ENCODE results near the gene NTPCR. TPM values are rescaled to one million over a fixed set of nuclear protein-coding genes. Genes with fewer than 3 reads are reported as not detected.
A peak's percentile ranks its signal among the peaks of the same experiment; 100 is the strongest.
"Not testable (repeated sequence)": the region's sequence is repeated elsewhere in the genome, so short reads cannot be mapped to it uniquely, and the experiment has no call there.

NTPCR gene, protein sequence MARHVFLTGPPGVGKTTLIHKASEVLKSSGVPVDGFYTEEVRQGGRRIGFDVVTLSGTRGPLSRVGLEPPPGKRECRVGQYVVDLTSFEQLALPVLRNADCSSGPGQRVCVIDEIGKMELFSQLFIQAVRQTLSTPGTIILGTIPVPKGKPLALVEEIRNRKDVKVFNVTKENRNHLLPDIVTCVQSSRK
- total RNA-seq: 49.0 TPM

DNA sequence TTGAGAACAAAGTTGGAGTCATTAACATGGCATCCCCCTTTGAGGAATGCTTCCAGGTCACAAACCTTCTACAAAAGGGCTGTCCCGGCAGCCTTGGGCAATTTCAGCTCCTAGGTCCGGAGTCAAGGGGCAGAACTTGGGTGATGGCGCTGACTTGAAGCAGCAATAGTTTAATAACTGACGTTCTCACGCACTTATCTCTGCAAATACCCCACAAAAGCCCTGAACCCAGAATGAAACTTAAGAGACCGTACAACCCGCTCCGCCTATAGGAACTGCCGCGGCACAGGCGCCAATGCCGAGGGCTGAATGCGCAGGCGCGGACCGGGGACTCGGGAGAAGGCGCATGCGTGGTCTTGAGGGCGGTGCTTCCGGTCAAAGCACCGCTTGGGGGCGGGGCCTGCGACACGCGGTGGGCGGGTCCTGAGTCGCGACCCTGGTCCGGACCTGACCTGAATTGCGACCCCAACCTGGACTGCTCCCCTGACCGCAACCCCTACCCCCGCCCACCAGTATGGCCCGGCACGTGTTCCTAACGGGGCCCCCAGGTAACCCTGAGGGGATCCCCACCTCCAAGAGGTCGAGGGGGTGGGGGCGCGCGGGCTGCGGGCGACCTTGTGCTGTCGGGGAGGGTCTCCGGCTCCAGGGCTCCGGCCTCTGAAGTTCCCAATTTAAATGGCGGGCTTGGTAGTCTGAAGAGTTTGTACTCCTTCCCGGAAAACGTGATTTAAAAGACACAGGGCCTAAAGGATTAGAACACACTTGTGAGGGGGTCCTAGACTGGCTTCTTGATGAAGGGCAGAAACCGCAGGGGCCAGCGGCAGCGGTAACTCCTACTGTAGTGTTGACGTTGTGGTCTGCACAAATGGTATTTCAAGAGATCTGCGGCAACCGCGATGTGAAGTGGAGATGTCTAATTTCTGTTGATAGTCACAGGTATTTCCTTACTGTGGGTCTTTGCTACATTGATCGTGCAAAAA is at the start of gene NTPCR:
NTPCR (plus strand) TSS at position 415 of the 980 bp plus-strand sequence; CDS start at position 515, 100 bp downstream.
- DNase-seq (ENCODE audit: low spot score): peak; percentile 94

DNA sequence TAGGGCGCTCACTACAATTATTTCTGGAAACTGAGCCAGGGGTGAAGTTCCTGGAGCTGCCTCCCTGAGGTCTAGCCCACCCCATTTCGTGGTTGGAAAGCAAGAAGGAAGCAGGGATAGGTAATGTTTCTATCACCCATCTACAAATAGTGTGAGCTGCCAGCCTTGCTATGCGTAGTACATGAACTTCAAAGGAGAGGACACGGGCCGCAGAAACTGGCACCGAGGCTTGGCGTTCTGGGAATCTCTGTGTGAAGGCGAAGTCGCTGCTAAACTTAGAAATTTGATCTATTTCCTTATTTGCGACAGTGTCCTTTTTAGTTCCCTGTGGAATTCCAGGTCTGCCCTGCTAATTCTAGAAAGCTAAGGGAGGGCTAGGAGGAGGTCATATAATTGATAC is 49.6 kb upstream of the NTPCR start:
- DNase-seq (ENCODE audit: low spot score): no peak

DNA sequence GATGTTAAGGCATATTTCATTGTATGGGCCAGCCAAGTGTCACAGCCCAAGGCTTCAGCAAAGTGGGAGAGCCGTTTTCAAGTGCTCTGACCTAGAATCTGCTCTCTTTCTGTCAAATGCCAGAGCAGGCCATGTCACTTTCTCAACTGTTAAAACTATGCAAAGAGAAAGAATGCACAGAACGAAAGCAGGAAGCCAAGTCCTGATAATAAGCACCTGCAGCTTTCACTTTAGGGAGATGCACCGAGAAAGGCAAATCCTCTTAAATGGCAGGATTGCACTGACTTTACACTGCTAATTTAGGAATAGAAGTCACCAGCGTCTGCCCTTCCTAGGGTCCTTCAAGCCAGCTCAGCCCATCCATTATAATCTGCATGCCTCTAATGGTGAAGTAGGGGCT is 49.2 kb upstream of the NTPCR start:
- DNase-seq (ENCODE audit: low spot score): no peak

DNA sequence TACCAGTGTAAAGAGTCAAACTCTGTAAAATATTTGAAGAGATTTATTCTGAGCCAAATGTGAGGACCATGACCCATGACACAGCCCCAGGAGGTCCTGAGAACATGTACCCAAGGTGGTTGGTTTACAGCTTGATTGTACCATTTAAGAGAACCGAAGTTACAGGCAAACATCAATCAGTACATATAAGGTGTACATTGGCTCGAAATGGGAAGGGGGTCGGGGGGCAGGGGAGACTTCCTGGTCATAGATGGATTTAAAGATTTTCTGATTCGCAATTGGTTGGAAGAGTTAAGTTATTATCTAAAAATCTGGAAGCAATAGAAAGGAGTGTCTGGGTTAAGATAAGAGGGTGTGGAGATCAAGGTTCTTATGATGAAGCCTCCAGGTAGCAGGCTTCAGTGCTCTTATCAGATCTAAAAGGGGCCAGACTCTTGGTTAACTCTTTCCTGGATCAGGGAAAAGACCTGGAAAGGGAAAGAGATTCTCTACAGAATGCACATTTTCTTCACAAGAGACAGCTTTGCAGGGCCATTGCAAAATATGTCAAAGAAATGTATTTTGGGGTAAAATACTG is 47.5 kb upstream of the NTPCR start:
- no peak for DNase-seq (ENCODE audit: low spot score)

DNA sequence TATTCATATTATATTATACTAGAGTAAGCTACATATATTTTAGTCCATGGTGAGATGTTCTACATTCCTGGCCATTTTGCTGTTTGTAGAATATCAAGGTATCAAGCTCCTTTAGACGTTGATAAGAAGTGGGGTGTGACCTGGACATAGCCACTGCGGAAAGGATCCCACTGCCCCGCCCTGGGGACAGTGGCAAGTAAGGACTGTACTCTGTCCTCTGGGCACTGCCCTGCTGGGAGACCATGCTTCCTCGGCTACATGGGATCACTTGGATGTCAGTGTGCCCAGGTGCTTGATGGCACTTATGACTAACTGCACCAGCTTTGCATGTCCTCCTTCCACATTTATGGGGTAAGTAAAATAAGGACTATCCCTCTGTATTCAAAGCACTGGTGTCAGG is 46.3 kb upstream of the NTPCR start:
- DNase-seq (ENCODE audit: low spot score): no peak

DNA sequence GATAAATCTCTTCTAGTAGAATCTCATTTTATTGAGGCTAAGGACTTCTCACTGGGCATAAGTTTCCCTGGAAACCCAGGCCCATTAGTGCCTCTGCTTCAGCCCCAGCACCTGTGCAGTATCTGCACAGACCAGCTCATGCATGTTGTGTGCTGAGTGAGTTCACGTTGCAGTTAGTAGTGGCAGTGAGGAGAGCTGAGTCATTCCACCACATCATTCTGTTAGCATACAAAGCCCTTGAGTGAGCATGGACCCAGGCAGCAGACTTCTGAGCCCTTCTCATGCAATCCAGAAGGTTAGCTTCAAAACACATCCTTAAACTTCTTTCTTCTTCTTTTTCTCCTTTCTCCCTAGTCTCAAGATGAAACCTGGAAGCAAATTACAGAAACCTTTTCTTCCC is 45.8 kb upstream of the NTPCR start:
- DNase-seq (ENCODE audit: low spot score): no peak

DNA sequence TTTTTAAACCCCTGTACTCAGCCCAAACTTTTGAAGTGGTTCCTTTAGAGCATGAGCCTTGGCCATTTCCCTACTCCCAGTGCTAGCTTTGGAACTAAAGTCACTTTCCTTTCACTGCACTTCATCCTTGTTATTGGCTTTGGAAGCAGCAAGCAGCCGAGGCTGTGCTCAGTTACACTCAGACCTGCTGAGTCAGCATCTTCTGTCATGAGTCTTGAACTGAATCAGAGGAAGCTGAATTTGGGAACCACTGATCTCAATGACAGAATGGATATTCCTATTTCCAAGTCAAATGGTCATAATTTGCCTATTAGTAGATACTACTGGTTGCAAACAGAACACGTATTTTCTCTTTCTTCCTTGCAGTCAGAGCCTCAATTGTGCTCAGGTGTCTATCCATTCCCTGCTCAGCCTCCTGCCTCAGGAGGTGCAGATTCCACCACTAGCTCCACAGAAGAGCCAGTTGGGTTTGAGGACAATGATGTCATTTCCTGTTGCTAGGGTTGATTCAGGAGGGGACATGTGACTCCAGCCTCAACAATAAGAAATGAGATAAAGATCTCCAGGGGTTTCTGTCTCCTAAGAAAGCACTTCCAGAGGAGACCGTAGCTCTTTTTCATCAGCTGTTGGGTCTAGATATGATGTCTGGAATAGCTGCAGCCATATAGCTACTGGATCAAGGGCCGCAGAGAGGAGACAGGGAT is 44.9 kb upstream of the NTPCR start:
- no peak for DNase-seq (ENCODE audit: low spot score)

DNA sequence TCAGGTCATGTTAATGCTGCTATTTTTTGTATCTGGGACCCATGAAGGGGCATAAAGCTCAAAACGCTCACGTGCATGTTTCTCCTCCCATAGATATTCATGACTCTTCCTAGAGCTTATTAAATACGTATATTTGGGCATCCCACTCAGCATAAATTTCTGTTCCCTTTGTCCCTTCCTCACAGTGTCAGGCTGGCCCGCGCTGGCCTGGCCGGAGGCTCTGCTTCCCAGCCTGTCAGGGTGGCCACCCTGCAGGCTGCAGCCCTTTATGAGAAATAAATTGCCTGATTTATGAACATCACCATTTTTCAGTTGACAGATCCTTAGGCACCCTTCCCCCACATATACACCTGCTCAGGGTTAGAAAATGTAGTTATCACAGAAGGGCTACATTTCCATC is 44.0 kb upstream of the NTPCR start:
- no peak for DNase-seq (ENCODE audit: low spot score)

DNA sequence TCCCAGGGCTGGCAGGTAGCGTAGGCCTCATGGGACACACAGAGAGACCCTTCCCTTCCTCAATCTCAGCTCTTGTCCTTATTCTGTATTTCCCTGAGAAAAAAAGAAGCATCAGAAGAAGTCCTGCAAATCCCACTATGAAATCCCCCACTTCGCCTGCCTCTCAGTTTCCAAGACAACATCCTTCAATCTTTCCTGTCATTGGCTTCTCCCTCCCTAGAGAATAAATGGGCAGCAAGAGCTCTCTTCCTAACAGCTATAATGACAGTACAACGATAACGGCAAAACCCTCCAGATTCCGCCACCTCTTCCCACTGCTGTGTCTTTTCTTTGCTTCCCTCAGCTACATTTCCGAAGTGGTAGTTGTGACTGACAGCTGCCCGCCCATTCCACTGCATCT is 41.6 kb upstream of the NTPCR start:
- no peak for DNase-seq (ENCODE audit: low spot score)

DNA sequence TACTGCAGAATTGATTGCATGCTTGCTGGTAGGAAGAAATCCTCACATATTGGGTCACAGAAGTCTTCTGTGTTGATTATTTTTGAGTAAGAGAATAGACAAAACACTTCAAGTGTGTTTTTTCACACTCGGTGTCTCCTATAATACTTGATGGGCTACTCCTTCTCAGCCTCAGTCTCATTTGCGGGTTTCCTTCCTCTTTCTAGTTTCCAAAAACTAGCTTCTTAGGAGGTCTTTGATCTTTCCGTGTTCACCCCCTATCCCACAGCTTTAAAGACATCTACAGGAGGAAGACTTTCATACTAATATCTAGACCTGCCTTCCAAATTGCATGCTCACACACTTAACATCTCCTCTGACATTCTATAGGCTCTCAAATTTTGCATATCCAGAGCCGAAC is 40.7 kb upstream of the NTPCR start:
- DNase-seq (ENCODE audit: low spot score): no peak

DNA sequence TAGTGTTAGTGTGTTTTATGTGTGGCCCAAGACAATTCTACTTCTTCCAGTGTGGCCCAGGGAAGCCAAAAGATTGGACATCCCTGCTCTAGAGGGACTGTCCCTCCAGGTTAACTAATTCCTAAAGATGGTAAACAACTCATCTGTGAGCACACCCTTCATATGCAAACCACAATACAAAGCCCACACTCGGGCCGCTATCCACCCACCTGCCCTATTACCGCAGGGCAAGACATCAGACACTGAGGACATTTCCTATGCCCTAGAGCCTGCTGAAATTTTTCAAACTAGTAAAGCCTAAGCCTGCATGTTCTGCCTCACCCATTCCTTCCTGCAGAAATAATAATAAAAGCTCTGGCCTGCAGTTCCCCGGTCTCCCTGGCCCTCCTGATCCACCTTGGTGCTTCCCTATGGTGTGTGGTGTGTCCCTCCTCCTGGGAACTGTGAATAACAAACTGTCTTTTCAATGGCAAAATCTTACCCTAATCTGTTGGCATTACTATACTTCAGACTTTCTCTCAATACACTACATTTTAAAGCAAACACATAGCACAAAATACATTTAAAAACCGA is 39.3 kb upstream of the NTPCR start:
- DNase-seq (ENCODE audit: low spot score): no peak

DNA sequence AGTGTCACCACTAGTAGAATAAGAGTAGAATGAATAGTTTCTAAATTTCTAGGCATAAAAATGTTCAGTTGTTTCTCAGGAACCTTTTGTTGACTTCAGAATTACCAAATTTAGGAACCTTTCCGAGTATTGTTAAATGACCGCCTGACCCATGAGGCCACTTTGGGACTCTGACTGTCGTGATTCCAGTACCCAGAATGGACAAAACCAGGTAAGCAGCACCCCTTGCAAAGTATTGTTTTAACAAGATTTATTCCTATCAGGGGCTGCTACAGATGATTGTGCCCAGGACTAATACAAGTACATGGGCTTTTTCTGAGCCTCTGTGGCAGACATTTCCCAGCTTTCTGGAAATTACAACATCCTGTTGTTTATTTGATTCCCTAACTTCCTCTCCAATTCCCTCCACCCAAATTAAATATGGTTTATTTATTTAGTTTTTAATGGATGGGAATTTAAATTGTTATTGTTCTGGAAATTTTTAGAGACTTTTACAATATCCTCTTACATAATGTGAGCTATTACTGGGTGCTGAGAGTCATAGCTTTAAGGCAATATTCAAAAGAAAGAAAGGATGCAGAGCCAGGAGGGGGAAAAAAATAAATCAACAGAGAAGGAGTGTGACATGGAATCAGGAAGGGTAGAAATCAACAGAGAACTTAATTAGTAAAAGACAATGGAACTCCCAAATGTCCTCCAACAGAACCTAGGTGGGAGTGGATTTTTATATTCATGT is 37.4 kb upstream of the NTPCR start:
- no peak for DNase-seq (ENCODE audit: low spot score)

DNA sequence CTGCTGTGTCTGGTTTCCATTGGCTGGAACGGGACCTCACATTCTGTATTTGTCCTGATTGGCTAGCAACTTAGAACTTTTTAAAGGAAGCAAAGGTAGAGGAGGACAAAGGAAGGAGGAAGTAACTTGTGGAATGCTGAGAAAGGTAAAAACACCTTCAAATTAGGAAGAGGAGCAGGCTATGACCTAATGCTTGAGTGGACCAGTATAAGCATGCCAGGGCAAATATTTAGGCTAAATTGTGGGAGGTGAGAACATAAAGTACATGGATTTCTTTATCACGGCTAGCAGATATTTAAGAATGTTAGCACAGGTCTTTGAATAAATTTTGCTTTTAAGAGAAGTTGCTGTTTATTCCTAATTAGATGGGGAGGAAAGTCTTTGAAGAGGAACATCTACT is 36.1 kb upstream of the NTPCR start:
- DNase-seq (ENCODE audit: low spot score): not testable (repeated sequence)

DNA sequence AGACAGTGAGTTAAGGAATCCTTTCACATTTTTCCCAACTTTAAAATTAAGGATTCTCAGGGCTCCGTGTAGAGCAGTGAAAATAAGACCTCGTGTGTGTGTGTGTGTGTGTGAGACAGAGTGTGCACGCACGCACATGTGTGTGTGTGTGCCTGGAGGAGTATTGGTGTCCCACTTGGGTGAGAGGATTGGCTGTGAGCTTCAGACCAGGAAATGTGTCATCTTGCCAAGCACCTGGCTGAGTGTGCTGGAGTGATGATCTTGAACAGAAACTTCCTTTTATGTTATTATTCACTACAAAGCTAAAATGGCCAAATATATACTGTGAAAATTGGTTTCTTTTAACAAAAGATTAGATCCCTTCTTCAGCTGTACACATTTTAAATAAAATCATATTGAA is 35.2 kb upstream of the NTPCR start:
- DNase-seq (ENCODE audit: low spot score): no peak

DNA sequence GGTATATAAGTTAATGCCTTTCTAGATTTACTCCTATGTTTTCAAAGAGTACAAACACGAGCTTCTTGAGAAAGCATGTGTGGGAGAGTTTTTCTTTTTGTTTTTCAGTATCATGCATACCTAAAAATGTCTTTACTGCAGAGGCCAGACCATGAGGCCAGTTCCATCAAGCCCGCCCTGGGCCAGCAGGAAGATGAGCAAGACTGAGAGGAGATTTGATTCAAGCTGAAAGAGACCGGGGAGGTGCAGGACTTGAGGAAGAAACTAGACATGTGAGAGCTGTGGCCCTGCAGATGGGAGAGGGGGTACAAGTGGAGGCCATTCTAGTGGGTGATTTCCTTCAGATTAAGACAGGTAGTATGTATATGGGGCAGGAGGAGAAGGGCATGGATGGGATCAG is 33.4 kb upstream of the NTPCR start:
- DNase-seq (ENCODE audit: low spot score): no peak

DNA sequence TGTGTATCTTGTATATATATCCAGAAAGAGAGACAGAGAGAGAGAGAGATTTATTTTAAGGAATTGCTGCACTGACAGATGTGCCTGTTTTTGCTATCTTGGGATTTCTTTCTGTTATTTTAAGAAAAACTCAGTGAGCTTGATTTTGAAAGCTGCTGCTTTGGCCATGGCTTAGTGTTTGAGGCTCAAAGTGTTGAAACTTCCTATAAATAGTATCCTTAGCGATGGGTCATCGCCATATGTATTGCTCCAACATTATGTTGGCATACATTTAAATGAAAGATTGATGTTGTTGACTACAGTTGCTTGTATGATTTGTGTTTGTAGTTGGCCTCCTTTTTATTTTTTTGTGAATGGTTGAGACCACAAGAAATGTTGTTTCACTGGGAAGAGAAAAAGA is 29.0 kb upstream of the NTPCR start:
- no peak for DNase-seq (ENCODE audit: low spot score)

DNA sequence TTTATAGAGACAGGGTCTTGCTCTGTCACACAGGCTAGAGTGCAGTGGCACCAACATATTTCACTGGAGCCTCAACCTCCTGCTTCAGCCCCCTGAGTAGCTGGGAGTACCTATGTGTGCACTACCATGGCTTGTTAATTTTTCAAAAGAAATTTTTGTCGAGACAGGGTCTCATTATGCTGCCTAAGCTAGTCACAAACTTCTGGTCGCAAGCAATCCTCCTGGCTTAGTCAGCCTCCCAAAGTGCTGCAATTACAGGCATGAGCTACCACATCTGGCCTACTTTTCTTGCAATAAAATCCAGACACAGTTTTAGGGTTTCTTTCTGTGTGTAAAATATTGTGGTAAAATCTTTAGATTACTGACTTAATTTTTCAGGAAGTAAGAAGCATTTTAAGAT is 27.9 kb upstream of the NTPCR start:
- no peak for DNase-seq (ENCODE audit: low spot score)

DNA sequence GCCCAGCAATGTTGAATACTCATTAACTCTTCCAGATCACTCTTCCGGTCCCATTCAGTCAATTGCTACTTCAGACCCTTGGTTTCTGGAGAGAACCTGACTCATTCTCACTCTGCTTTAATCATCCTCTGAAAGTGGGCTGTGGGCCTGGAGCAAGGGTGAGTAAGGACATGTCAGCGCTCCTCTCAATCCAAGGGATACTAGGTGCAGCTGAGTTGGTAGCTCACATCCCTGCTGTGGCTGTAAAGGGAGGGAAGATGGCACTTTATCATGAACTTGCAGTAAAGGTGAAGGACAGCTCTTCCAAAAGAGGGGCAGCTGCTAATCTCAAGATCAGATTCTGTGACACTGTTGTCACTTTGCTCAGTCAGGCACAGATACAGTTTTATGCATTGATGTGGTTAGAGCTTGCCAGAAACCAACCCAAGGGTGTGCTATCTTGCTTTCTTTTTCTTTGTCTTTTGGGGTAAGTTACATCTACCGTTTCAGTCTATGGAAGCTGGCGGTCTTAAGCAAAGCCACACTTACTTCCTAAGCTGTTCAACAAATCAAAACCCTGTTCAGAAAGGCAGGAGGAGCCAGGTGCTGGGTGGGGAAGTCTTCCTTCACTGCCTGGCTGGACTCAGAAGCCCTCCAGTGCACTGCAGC is 26.5 kb upstream of the NTPCR start:
- DNase-seq (ENCODE audit: low spot score): no peak

DNA sequence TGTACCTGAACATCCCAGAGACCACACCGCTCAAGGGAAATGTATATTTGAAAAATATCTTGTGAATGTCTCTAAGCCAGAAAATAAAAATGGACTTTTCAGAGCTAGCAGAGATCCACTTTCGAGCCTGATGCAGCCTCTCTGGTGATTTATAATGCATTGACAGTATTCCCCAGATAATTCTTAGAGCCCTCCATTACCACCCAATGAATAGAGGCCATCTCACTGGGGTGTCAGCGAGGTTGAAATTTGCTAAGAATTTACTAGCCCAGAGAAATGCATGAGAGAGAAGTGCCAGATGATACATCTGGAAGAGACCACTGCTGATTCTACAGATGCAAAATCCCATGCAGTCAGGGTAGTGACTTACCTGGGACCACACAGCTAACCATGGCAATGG is 25.5 kb upstream of the NTPCR start:
- no peak for DNase-seq (ENCODE audit: low spot score)

DNA sequence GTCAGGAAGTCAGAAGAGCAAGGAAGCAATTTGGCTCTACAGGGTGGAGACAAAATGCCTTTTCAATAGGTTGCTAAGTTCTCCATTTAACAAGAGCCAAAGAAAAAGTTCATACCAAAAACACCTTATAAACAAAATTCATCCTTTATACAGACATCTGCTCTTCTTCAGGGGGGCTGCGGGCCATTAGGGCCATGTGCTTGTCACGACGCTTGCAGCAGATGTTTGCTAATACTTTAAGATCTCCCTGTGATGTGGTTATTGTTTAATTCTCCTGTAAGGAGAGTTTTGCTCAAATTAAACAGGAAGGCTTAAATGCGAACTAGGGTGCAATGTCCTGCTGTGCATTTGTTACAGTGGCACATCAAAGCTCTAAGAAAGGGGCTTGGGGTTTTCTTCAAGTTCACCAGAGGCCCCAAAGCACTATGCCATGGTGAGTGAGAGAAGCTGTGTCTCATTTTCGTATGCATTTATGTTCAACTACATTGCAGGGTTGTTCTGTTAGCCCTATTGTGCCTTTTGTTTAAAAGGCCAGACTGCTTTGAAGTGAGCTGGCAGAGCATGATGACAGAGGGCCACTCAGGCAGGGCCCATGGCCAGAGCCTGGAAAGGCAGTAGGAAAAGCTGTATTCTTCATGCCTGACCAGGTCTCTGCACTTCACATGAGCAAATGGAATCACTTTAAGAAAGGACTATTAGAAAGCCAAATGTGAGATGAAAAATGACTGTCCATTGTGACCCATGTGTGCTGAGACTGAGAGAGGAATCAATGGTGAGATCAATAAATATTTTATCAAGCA is 24.8 kb upstream of the NTPCR start:
- no peak for DNase-seq (ENCODE audit: low spot score)

Data from ureter (tissue), 1 donor.